ENCODE data around the gene CPA5. TPM values are rescaled to one million over a fixed set of nuclear protein-coding genes. Genes with fewer than 3 reads are reported as not detected.

Gene CPA5
- total RNA-seq, 2 experiments from 2014 or later, result not detected

- Histone ChIP-seq H3K4me2 (ENCODE audit: low read length) (no peak overlapping the region), H3K4me1 (ENCODE audit: insufficient read depth, low read length, poor library complexity, severe bottlenecking) (no peaks in the 10 kb centered on the region)
- POLR2A ChIA-PET, result interaction anchor here (0.6 kb wide), 1 partner anchor 36 kb away, joined by 3 read pairs; no protein-coding TSS in a partner anchor
These were observed 32.6 kb downstream of the CPA5 start for GRCh38 chr7:130377178-130377577.

GRCh38 chr7:130379019-130379418, 34.4 kb downstream of the CPA5 start:
- TF ChIP-seq, protein P1, sequence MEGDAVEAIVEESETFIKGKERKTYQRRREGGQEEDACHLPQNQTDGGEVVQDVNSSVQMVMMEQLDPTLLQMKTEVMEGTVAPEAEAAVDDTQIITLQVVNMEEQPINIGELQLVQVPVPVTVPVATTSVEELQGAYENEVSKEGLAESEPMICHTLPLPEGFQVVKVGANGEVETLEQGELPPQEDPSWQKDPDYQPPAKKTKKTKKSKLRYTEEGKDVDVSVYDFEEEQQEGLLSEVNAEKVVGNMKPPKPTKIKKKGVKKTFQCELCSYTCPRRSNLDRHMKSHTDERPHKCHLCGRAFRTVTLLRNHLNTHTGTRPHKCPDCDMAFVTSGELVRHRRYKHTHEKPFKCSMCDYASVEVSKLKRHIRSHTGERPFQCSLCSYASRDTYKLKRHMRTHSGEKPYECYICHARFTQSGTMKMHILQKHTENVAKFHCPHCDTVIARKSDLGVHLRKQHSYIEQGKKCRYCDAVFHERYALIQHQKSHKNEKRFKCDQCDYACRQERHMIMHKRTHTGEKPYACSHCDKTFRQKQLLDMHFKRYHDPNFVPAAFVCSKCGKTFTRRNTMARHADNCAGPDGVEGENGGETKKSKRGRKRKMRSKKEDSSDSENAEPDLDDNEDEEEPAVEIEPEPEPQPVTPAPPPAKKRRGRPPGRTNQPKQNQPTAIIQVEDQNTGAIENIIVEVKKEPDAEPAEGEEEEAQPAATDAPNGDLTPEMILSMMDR (conservative IDR thresholded peaks at IDR 0.05; ENCODE audit: low read length), result no peak
- no peak for TF ChIP-seq EZH2phosphoT487 (IDR thresholded peaks at IDR 0.05; ENCODE audit: borderline replicate concordance, low read depth, low read length)
- BruUV-seq (replicated peaks), result no TSS peak
- POLR2A ChIA-PET, result no interaction called here
- Histone ChIP-seq H3K4me1 (ENCODE audit: insufficient read depth, low read length, poor library complexity, severe bottlenecking) (no peaks in the 10 kb centered on the region), H3K4me3 (ENCODE audit: low read depth, low read length, poor library complexity, severe bottlenecking) (no peak overlapping the region), H4K20me1 (ENCODE audit: insufficient read depth, low read length) (no peaks in the 10 kb centered on the region), H3K4me2 (ENCODE audit: low read length) (no peak overlapping the region), H3K36me3 (ENCODE audit: insufficient read depth, low read length) (no peaks in the 10 kb centered on the region), H3K9me2 (ENCODE audit: insufficient read depth, low read length) (no peaks in the 10 kb centered on the region), H3K9me3 (ENCODE audit: low read length) (peaks cover 4% of the 10 kb centered on the region; the same call in 1 of the 2 replicates), H3K79me2 (ENCODE audit: insufficient read depth, low read depth, low read length) (no peaks in the 10 kb centered on the region), H3K27ac (ENCODE audit: low read depth, low read length, poor library complexity, severe bottlenecking) (no peak overlapping the region), H2AFZ (ENCODE audit: low read length) (no peak overlapping the region)
- CTCF ChIA-PET (ENCODE audit: unreplicated experiment), result no interaction called here
- no peak for DNase-seq (ENCODE audit: low spot score)
- intact Hi-C loops (cut with micrococcal nuclease; ENCODE audit: unreplicated experiment), result no loop called here

More at GRCh38 chr7:130377178-130377577, 32.6 kb downstream of the CPA5 start:
- no peaks in the 10 kb centered on the region for H4K20me1 ChIP-seq (ENCODE audit: insufficient read depth, low read length)
- TF ChIP-seq, protein P1 (conservative IDR thresholded peaks at IDR 0.05; ENCODE audit: low read length), result no peak
- no peak for TF ChIP-seq EZH2phosphoT487 (IDR thresholded peaks at IDR 0.05; ENCODE audit: borderline replicate concordance, low read depth, low read length)
- H3K4me3 ChIP-seq (ENCODE audit: low read depth, low read length, poor library complexity, severe bottlenecking), result no peak overlapping the region
- H3K9me3 ChIP-seq (ENCODE audit: low read length), result peaks cover 4% of the 10 kb centered on the region; the same call in 1 of the 2 replicates
- no peak overlapping the region for H3K27ac ChIP-seq (ENCODE audit: low read depth, low read length, poor library complexity, severe bottlenecking)
- no peaks in the 10 kb centered on the region for H3K79me2 ChIP-seq (ENCODE audit: insufficient read depth, low read depth, low read length)
- no peaks in the 10 kb centered on the region for H3K36me3 ChIP-seq (ENCODE audit: insufficient read depth, low read length)
- CTCF ChIA-PET (ENCODE audit: unreplicated experiment), result no interaction called here
- intact Hi-C loops (cut with micrococcal nuclease; ENCODE audit: unreplicated experiment), result no loop called here
- no peak overlapping the region for H2AFZ ChIP-seq (ENCODE audit: low read length)
- BruUV-seq (replicated peaks), result no TSS peak
- no peaks in the 10 kb centered on the region for H3K9me2 ChIP-seq (ENCODE audit: insufficient read depth, low read length)
- no peak for DNase-seq (ENCODE audit: low spot score)

DNA sequence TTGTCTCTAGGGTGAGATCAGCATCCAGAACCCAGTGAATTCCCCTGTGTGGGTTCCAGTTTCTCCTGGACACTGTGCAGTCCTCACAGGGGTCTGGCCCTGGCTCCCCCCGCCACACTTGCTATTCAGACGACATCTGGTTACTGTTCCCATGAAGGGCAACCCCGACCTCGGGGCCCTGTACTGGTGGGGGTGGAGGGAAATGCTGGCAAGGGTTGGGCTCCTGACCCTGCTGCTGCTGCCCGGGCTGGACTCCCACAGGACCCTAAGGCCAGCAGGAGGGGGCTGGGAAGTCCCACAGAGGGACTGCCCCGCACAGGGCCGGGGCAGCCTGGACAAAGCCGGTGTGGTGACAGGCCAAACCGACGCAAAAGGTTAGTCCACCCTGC, 34.9 kb downstream of the CPA5 start:
- no TSS peak for BruUV-seq (replicated peaks)
- Histone ChIP-seq H3K36me3 (ENCODE audit: insufficient read depth, low read length) (no peaks in the 10 kb centered on the region), H4K20me1 (ENCODE audit: insufficient read depth, low read length) (no peaks in the 10 kb centered on the region), H3K4me1 (ENCODE audit: insufficient read depth, low read length, poor library complexity, severe bottlenecking) (no peaks in the 10 kb centered on the region), H3K4me3 (ENCODE audit: low read depth, low read length, poor library complexity, severe bottlenecking) (no peak overlapping the region), H3K79me2 (ENCODE audit: insufficient read depth, low read depth, low read length) (no peaks in the 10 kb centered on the region), H3K9me2 (ENCODE audit: insufficient read depth, low read length) (no peaks in the 10 kb centered on the region), H3K4me2 (ENCODE audit: low read length) (no peak overlapping the region), H3K9me3 (ENCODE audit: low read length) (peaks cover 4% of the 10 kb centered on the region; the same call in 1 of the 2 replicates), H3K27ac (ENCODE audit: low read depth, low read length, poor library complexity, severe bottlenecking) (no peak overlapping the region), H2AFZ (ENCODE audit: low read length) (no peak overlapping the region)
- DNase-seq (ENCODE audit: low spot score), result no peak
- ChIA-PET POLR2A (no interaction called here), CTCF (ENCODE audit: unreplicated experiment) (no interaction called here)
- TF ChIP-seq EZH2phosphoT487 (IDR thresholded peaks at IDR 0.05; ENCODE audit: borderline replicate concordance, low read depth, low read length), result no peak
- TF ChIP-seq, protein P1 (conservative IDR thresholded peaks at IDR 0.05; ENCODE audit: low read length), result no peak
- intact Hi-C loops (cut with micrococcal nuclease; ENCODE audit: unreplicated experiment), result no loop called here

Measured in OCI-LY7 (cell line).